Endothelial cell of umbilical vein (primary cell): Measurements from ENCODE around the gene C6orf58. TPM values are rescaled to one million over a fixed set of nuclear protein-coding genes. Genes with fewer than 3 reads are reported as not detected.

ENCODE experiments used
- BruUV-seq: library from RNA; stranded (reverse); fragments of 400-500 nt; replicated peaks from 2 replicates; lab custom pipeline; 2021; lab: Mats Ljungman, UMichigan
- CTCF ChIA-PET: fragments of 300-600, 350-600 bp; sonication (Branson Sonifier 250); formaldehyde crosslinking; loops from one replicate; lab custom pipeline; 2021; ENCODE audit warnings: antibody characterized with exemption, inconsistent platforms; lab: Charles Lee
- POLR2A ChIA-PET: fragments of 300-600, 350-600 bp; sonication (Branson Sonifier 250); formaldehyde crosslinking; loops from one replicate; lab custom pipeline; 2021; ENCODE audit warnings: antibody characterized with exemption, inconsistent platforms; lab: Charles Lee
- DNase-seq: peaks from one replicate; pipeline ENCODE4 v3.0.0-alpha.2; 2011; ENCODE audit warnings: low read depth, low spot score
- FAIRE-seq: peaks from 2 replicates; lab custom pipeline; 2011; peaks lifted over from hg19 to GRCh38; lab: Jason Lieb, UNC
- H2AFZ ChIP-seq: 2 replicates; pipeline ENCODE4 v1.6.0; 2012; ENCODE audit warnings: low read depth, low read length, control low read depth, inconsistent platforms
- H3K27ac ChIP-seq: 2 replicates; pipeline ENCODE4 v1.5.1; 2011; ENCODE audit warnings: low read depth, mild to moderate bottlenecking, control low read depth, low read length, moderate library complexity; ENCODE audit not compliant: insufficient read depth
- H3K27me3 ChIP-seq, 2 experiments: 2 replicates each; pipeline versions ENCODE4 v1.6.0 to v1.6.1; 2011; ENCODE audit warnings: low read length in 2 of 2, mixed read lengths in 1 of 2; ENCODE audit not compliant: control insufficient read depth in 2 of 2, insufficient read depth in 2 of 2
- H3K36me3 ChIP-seq, 2 experiments: 2 replicates in 1 of 2; 3 replicates in 1 of 2; pipeline ENCODE4 v1.5.1; 2011; ENCODE audit warnings: low read length in 2 of 2, mild to moderate bottlenecking in 1 of 2, moderate library complexity in 1 of 2; ENCODE audit not compliant: control insufficient read depth in 2 of 2, insufficient read depth in 2 of 2; ENCODE audit errors: extremely low read depth in 1 of 2
- H3K4me1 ChIP-seq: 3 replicates; pipeline ENCODE4 v1.5.1; 2011; ENCODE audit warnings: mild to moderate bottlenecking, low read length; ENCODE audit not compliant: control insufficient read depth, insufficient read depth; ENCODE audit errors: extremely low read depth
- H3K4me2 ChIP-seq: 2 replicates; pipeline ENCODE4 v1.6.1; 2011; ENCODE audit warnings: low read length, control low read depth, mixed read lengths; ENCODE audit not compliant: insufficient read depth
- H3K4me3 ChIP-seq, 3 experiments: fragments of 200-600 bp in 1 of 3; sonication (generic), shearing (Covaris generic) in 1 of 3; replicated peaks in 1 of 3; 2 replicates each; pipeline ENCODE4 v1.5.1; 2011 to 2016; ENCODE audit warnings: control low read depth in 3 of 3, low read length in 3 of 3, mild to moderate bottlenecking in 2 of 3, inconsistent platforms in 1 of 3, low read depth in 1 of 3, moderate library complexity in 1 of 3; ENCODE audit not compliant: insufficient read depth in 1 of 3
- H3K79me2 ChIP-seq: 2 replicates; pipeline ENCODE4 v1.6.0; 2012; ENCODE audit warnings: low read length, inconsistent platforms; ENCODE audit not compliant: control insufficient read depth, insufficient read depth
- H3K9ac ChIP-seq: replicated peaks from 2 replicates; pipeline ENCODE3; 2011; ENCODE audit warnings: low read length, control low read depth; ENCODE audit not compliant: insufficient read depth; ENCODE audit errors: extremely low read depth
- H3K9me1 ChIP-seq: replicated peaks from 3 replicates; pipeline ENCODE4 v1.6.0; 2011; ENCODE audit warnings: mild to moderate bottlenecking, low read length; ENCODE audit not compliant: control insufficient read depth, insufficient read depth; ENCODE audit errors: extremely low read depth
- H3K9me3 ChIP-seq: replicated peaks from 2 replicates; pipeline ENCODE4 v1.5.1; 2012; ENCODE audit warnings: low read length, inconsistent platforms; ENCODE audit not compliant: control insufficient read depth, insufficient read depth
- H4K20me1 ChIP-seq: replicated peaks from 2 replicates; pipeline ENCODE3; 2011; ENCODE audit warnings: mild to moderate bottlenecking, low read length; ENCODE audit not compliant: control insufficient read depth, insufficient read depth; ENCODE audit errors: extremely low read depth
- EZH2 ChIP-seq: IDR thresholded peaks from 2 replicates; pipeline ENCODE4 v1.6.1; 2012; ENCODE audit warnings: borderline replicate concordance, low read depth, mild to moderate bottlenecking, moderate library complexity, low read length, inconsistent platforms; ENCODE audit not compliant: severe bottlenecking
- FOS ChIP-seq: IDR thresholded peaks from 2 replicates; pipeline ENCODE4 v1.6.1; 2011; ENCODE audit warnings: mild to moderate bottlenecking, low read length, moderate library complexity, borderline replicate concordance; ENCODE audit not compliant: insufficient read depth
- GATA2 ChIP-seq: IDR thresholded peaks from 2 replicates; pipeline ENCODE4 v1.7.0; 2011; ENCODE audit warnings: low read depth, mild to moderate bottlenecking, moderate library complexity, mixed read lengths, low read length; ENCODE audit not compliant: insufficient read length, insufficient read depth
- JUN ChIP-seq: IDR thresholded peaks from 2 replicates; pipeline ENCODE4 v1.6.1; 2011; ENCODE audit warnings: borderline replicate concordance, low read depth; ENCODE audit not compliant: insufficient read length, insufficient read depth
- MAX ChIP-seq: IDR thresholded peaks from 2 replicates; pipeline ENCODE4 v1.6.1; 2011; ENCODE audit not compliant: insufficient read depth, insufficient read length
- MYC ChIP-seq: IDR thresholded peaks from one replicate; pipeline ENCODE4 v1.6.1; 2011; ENCODE audit warnings: mild to moderate bottlenecking, low read depth, low read length
- POLR2A ChIP-seq: IDR thresholded peaks from 2 replicates; pipeline ENCODE4 v1.6.1; 2012; ENCODE audit warnings: low read depth, mild to moderate bottlenecking, control low read depth, low read length
- POLR2AphosphoS5 ChIP-seq: IDR thresholded peaks from 2 replicates; pipeline ENCODE4 v1.6.1; 2012; ENCODE audit warnings: low read depth, mild to moderate bottlenecking, control low read depth, low read length, moderate library complexity; ENCODE audit not compliant: insufficient read depth
- dilution Hi-C: fragments of 300-500 bp; cut with MboI; formaldehyde crosslinking; loops from one replicate; pipeline ENCODE4 v1.15.0; 2019; ENCODE audit warnings: low sequenced_read_pairs; ENCODE audit not compliant: extremely low pct_ligation_motif_present
- intact Hi-C: fragments of 100-400 bp; cut with micrococcal nuclease; formaldehyde crosslinking; loops from one replicate; pipeline ENCODE4 v1.10.0; 2022
- polyA plus RNA-seq, 4 experiments: library from polyadenylated mRNA; depleted of rRNA in 3 of 4; stranded (reverse) in 3 of 4; unstranded in 1 of 4; fragments of >200 nt; gene quantifications; 2 replicates each; pipeline versions ENCODE4 v1.2.1 to v1.2.3, GENCODE V29; 2011 to 2012; ENCODE audit warnings: missing spikeins in 1 of 4
- total RNA-seq: library from RNA; stranded (reverse); gene quantifications from 2 replicates; pipeline ENCODE4 v1.2.3, GENCODE V29; 2021
- TF ChIP-seq, protein P1 (sequence below), 2 donors: IDR thresholded peaks; 1 replicate in 1 of 2; 2 replicates in 1 of 2; pipeline ENCODE4 v1.5.1; 2011; ENCODE audit warnings: low read length in 2 of 2, mild to moderate bottlenecking in 2 of 2, moderate library complexity in 2 of 2, control low read depth in 1 of 2, inconsistent platforms in 1 of 2, low read depth in 1 of 2; ENCODE audit not compliant: insufficient read depth in 1 of 2; ENCODE audit errors: extremely low read depth in 1 of 2

C6orf58 gene
- total and polyA plus RNA-seq, 2 donors (not counting 3 experiments of a cell fraction or from before 2014, with no cell fraction given) = not detected

GRCh38 chr6:127561660-127562059 lies 15.3 kb upstream of the C6orf58 start:
- FAIRE-seq = no peak
- no peak overlapping the region for H3K27ac ChIP-seq
- no peaks in the 10 kb centered on the region for H3K36me3 ChIP-seq
- POLR2A ChIA-PET = no interaction called here
- no peaks in the 10 kb centered on the region for H4K20me1 ChIP-seq
- no peak overlapping the region for H3K4me2 ChIP-seq
- H3K4me1 ChIP-seq = no peaks in the 10 kb centered on the region
- H3K9ac ChIP-seq = no peak overlapping the region
- no peaks in the 10 kb centered on the region for H3K9me1 ChIP-seq
- H3K79me2 ChIP-seq = no peaks in the 10 kb centered on the region
- CTCF ChIA-PET = no interaction called here
- dilution Hi-C loops (no loop called here), intact Hi-C loops (no loop called here)
- no peak overlapping the region for H3K4me3 ChIP-seq
- DNase-seq = no peak
- H2AFZ ChIP-seq = no peak overlapping the region
- peaks cover 2 to 4% of the 10 kb centered on the region in 2 experiments for H3K27me3 ChIP-seq
- BruUV-seq = no TSS peak
- H3K9me3 ChIP-seq = no peaks in the 10 kb centered on the region
- TF ChIP-seq EZH2 (no peak), GATA2 (no peak), POLR2A (no peak), MAX (no peak), FOS (no peak)

- no peak overlapping the region for H3K9ac ChIP-seq
- H3K79me2 ChIP-seq = no peaks in the 10 kb centered on the region
- H3K27me3 ChIP-seq = peaks cover 0 to 4% of the 10 kb centered on the region in 2 experiments
- H3K36me3 ChIP-seq = no peaks in the 10 kb centered on the region
- FAIRE-seq (no peak), DNase-seq (no peak)
- no peaks in the 10 kb centered on the region for H3K9me1 ChIP-seq
- TF ChIP-seq JUN (no peak), POLR2A (no peak), POLR2AphosphoS5 (no peak), FOS (no peak), MYC (no peak), GATA2 (no peak), MAX (no peak), EZH2 (no peak)
- TF ChIP-seq, protein P1, sequence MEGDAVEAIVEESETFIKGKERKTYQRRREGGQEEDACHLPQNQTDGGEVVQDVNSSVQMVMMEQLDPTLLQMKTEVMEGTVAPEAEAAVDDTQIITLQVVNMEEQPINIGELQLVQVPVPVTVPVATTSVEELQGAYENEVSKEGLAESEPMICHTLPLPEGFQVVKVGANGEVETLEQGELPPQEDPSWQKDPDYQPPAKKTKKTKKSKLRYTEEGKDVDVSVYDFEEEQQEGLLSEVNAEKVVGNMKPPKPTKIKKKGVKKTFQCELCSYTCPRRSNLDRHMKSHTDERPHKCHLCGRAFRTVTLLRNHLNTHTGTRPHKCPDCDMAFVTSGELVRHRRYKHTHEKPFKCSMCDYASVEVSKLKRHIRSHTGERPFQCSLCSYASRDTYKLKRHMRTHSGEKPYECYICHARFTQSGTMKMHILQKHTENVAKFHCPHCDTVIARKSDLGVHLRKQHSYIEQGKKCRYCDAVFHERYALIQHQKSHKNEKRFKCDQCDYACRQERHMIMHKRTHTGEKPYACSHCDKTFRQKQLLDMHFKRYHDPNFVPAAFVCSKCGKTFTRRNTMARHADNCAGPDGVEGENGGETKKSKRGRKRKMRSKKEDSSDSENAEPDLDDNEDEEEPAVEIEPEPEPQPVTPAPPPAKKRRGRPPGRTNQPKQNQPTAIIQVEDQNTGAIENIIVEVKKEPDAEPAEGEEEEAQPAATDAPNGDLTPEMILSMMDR (IDR thresholded peaks at IDR 0.05; ENCODE audit: extremely low read depth in 1 of 2, insufficient read depth in 1 of 2, low read depth in 1 of 2, low read length in 2 of 2) = no peak
- ChIA-PET POLR2A (no interaction called here), CTCF (interaction anchor here (1.4 to 1.7 kb wide), 2 partner anchors 9 to 26 kb away, joined by 3 to 7 read pairs; no protein-coding TSS in a partner anchor)
- H3K9me3 ChIP-seq = no peaks in the 10 kb centered on the region
- intact Hi-C loops (no loop called here), dilution Hi-C loops (no loop called here)
- BruUV-seq = no TSS peak
- no peak overlapping the region for H3K27ac ChIP-seq
- H2AFZ ChIP-seq = no peak overlapping the region
- no peaks in the 10 kb centered on the region for H4K20me1 ChIP-seq
- no peak overlapping the region for H3K4me3 ChIP-seq
- H3K4me1 ChIP-seq = no peaks in the 10 kb centered on the region
- H3K4me2 ChIP-seq = no peak overlapping the region
Observed at GRCh38 chr6:127564761-127565160, 12.2 kb upstream of the C6orf58 start.
